Parathyroid adenoma (tissue), 2 donors: Measurements from ENCODE around the gene CHFR.

Source experiments
- H2AFZ ChIP-seq: fragments of 300-600 bp; sonication (generic); one replicate; pipeline ENCODE4 v1.7.0; 2017; ENCODE audit warnings: antibody characterized with exemption, mild to moderate bottlenecking
- H3K27ac ChIP-seq: fragments of 300-600 bp; sonication (generic); one replicate; pipeline ENCODE4 v1.7.0; 2017
- H3K27me3 ChIP-seq: fragments of 300-600 bp; sonication (generic); one replicate; pipeline ENCODE4 v1.7.0; 2017; ENCODE audit warnings: low read length; ENCODE audit not compliant: control insufficient read depth, insufficient read depth
- H3K36me3 ChIP-seq: fragments of 300-600 bp; sonication (generic); one replicate; pipeline ENCODE4 v1.7.0; 2017; ENCODE audit warnings: low read length; ENCODE audit not compliant: control insufficient read depth, insufficient read depth
- H3K4me1 ChIP-seq: fragments of 300-600 bp; sonication (generic); one replicate; pipeline ENCODE4 v1.7.0; 2017; ENCODE audit warnings: control low read depth
- H3K4me2 ChIP-seq: fragments of 300-600 bp; sonication (generic); one replicate; pipeline ENCODE4 v1.7.0; 2017; ENCODE audit warnings: low read length
- H3K4me3 ChIP-seq: fragments of 300-600 bp; sonication (generic); one replicate; pipeline ENCODE4 v1.7.0; 2017; ENCODE audit warnings: low read depth, low read length
- H3K79me2 ChIP-seq: fragments of 300-600 bp; sonication (generic); one replicate; pipeline ENCODE4 v1.7.0; 2017; ENCODE audit warnings: control low read depth
- H3K9ac ChIP-seq: fragments of 300-600 bp; sonication (generic); one replicate; pipeline ENCODE4 v1.7.0; 2017; ENCODE audit warnings: mild to moderate bottlenecking
- H3K9me3 ChIP-seq: fragments of 300-600 bp; sonication (generic); one replicate; pipeline ENCODE4 v1.7.0; 2017; ENCODE audit warnings: low read length; ENCODE audit not compliant: control insufficient read depth
- CTCF ChIP-seq: fragments of 300-600 bp; sonication (generic); IDR thresholded peaks from one replicate; pipeline ENCODE4 v1.7.0; 2017; ENCODE audit warnings: antibody characterized with exemption, mild to moderate bottlenecking
- donor health status: primary hyperparathyroidism.

The CHFR gene

GRCh38 chr12:132924356-132924755, 37.0 kb upstream of the CHFR start:
- peaks cover 11% of the 10 kb centered on the region for H3K36me3 ChIP-seq
- H2AFZ ChIP-seq = no peak overlapping the region
- H3K79me2 ChIP-seq = no peaks in the 10 kb centered on the region
- peaks cover 28% of the 10 kb centered on the region for H3K9me3 ChIP-seq
- H3K27ac ChIP-seq = no peak overlapping the region
- no peak for TF ChIP-seq CTCF
- no peak overlapping the region for H3K4me3 ChIP-seq
- no peaks in the 10 kb centered on the region for H3K4me1 ChIP-seq
- no peak overlapping the region for H3K9ac ChIP-seq
- H3K4me2 ChIP-seq = no peak overlapping the region
- H3K27me3 ChIP-seq = no peaks in the 10 kb centered on the region

GRCh38 chr12:132923356-132923909, 36.0 kb upstream of the CHFR start:
- peaks cover 11% of the 10 kb centered on the region for H3K36me3 ChIP-seq
- H2AFZ ChIP-seq = no peak overlapping the region
- peaks cover 27% of the 10 kb centered on the region for H3K9me3 ChIP-seq
- H3K27ac ChIP-seq = no peak overlapping the region
- no peak overlapping the region for H3K4me3 ChIP-seq
- H3K79me2 ChIP-seq = no peaks in the 10 kb centered on the region
- H3K27me3 ChIP-seq = no peaks in the 10 kb centered on the region
- no peak overlapping the region for H3K9ac ChIP-seq
- no peak overlapping the region for H3K4me2 ChIP-seq
- no peak for TF ChIP-seq CTCF
- no peaks in the 10 kb centered on the region for H3K4me1 ChIP-seq

- no peak overlapping the region for H3K9ac ChIP-seq
- H2AFZ ChIP-seq = no peak overlapping the region
- H3K79me2 ChIP-seq = no peaks in the 10 kb centered on the region
- no peaks in the 10 kb centered on the region for H3K4me1 ChIP-seq
- H3K36me3 ChIP-seq = peaks cover 8% of the 10 kb centered on the region
- no peaks in the 10 kb centered on the region for H3K27me3 ChIP-seq
- peaks cover 21% of the 10 kb centered on the region for H3K9me3 ChIP-seq
- H3K27ac ChIP-seq = no peak overlapping the region
- no peak overlapping the region for H3K4me3 ChIP-seq
- TF ChIP-seq CTCF = no peak
- H3K4me2 ChIP-seq = no peak overlapping the region
Measured at GRCh38 chr12:132922676-132923075, 35.3 kb upstream of the CHFR start.

GRCh38 chr12:132921685-132922084, 34.3 kb upstream of the CHFR start:
- no peak overlapping the region for H3K9ac ChIP-seq
- H3K4me1 ChIP-seq = no peaks in the 10 kb centered on the region
- H3K9me3 ChIP-seq = peaks cover 17% of the 10 kb centered on the region
- no peaks in the 10 kb centered on the region for H3K27me3 ChIP-seq
- no peak overlapping the region for H3K4me3 ChIP-seq
- H3K4me2 ChIP-seq = no peak overlapping the region
- H3K27ac ChIP-seq = no peak overlapping the region
- H3K79me2 ChIP-seq = no peaks in the 10 kb centered on the region
- peaks cover 8% of the 10 kb centered on the region for H3K36me3 ChIP-seq
- no peak overlapping the region for H2AFZ ChIP-seq
- TF ChIP-seq CTCF = no peak

- Histone ChIP-seq H3K9me3 (peaks cover 7% of the 10 kb centered on the region), H3K27me3 (no peaks in the 10 kb centered on the region), H3K4me1 (no peaks in the 10 kb centered on the region), H3K9ac (no peak overlapping the region), H3K79me2 (no peaks in the 10 kb centered on the region), H3K27ac (no peak overlapping the region), H3K4me3 (no peak overlapping the region), H3K36me3 (no peaks in the 10 kb centered on the region), H3K4me2 (no peak overlapping the region), H2AFZ (no peak overlapping the region)
- TF ChIP-seq CTCF = no peak
Measured at GRCh38 chr12:132918680-132919079, 31.3 kb upstream of the CHFR start.
